Stomach (tissue), 4 donors: Measurements from ENCODE around the gene DDT.
"Not testable (repeated sequence)": the region's sequence is repeated elsewhere in the genome, so short reads cannot be mapped to it uniquely, and the experiment has no call there.

Experiments
- EP300 ChIP-seq: sonication (generic); formaldehyde crosslinking; IDR thresholded peaks from one replicate; pipeline ENCODE4 v1.6.1; 2017; ENCODE audit warnings: antibody characterized with exemption
- POLR2A ChIP-seq, 4 donors: fragments of 450-650 bp; IDR thresholded peaks; one replicate each; pipeline ENCODE4 v1.6.1; 2016; ENCODE audit warnings: antibody characterized with exemption in 4 of 4, control low read depth in 2 of 4, mild to moderate bottlenecking in 1 of 4, moderate library complexity in 1 of 4
- POLR2AphosphoS5 ChIP-seq, 3 donors: sonication (generic); formaldehyde crosslinking; IDR thresholded peaks; one replicate each; pipeline ENCODE4 v1.6.1; 2016; ENCODE audit warnings: antibody characterized with exemption in 3 of 3
- TF ChIP-seq, protein P1 (sequence below), 7 experiments: fragments of 450-650 bp in 4 of 7; fragments of 200-600 bp in 3 of 7; sonication (generic) in 3 of 7; IDR thresholded peaks; one replicate each; pipeline ENCODE4 v1.5.1; 2016 to 2019; ENCODE audit warnings: antibody characterized with exemption in 7 of 7, control low read depth in 2 of 7, mild to moderate bottlenecking in 1 of 7

GRCh38 chr22:23993080-23993479 is 18.8 kb upstream of the DDT start:
- TF ChIP-seq, protein P1, sequence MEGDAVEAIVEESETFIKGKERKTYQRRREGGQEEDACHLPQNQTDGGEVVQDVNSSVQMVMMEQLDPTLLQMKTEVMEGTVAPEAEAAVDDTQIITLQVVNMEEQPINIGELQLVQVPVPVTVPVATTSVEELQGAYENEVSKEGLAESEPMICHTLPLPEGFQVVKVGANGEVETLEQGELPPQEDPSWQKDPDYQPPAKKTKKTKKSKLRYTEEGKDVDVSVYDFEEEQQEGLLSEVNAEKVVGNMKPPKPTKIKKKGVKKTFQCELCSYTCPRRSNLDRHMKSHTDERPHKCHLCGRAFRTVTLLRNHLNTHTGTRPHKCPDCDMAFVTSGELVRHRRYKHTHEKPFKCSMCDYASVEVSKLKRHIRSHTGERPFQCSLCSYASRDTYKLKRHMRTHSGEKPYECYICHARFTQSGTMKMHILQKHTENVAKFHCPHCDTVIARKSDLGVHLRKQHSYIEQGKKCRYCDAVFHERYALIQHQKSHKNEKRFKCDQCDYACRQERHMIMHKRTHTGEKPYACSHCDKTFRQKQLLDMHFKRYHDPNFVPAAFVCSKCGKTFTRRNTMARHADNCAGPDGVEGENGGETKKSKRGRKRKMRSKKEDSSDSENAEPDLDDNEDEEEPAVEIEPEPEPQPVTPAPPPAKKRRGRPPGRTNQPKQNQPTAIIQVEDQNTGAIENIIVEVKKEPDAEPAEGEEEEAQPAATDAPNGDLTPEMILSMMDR (IDR thresholded peaks at IDR 0.05): not testable (repeated sequence)
- TF ChIP-seq POLR2A (IDR thresholded peaks at IDR 0.05); EP300; POLR2AphosphoS5 (IDR thresholded peaks at IDR 0.05): not testable (repeated sequence)
